Esophagus squamous epithelium (tissue), 4 donors: ENCODE data around the gene MPV17.

Experiments used
- POLR2A ChIP-seq, 4 donors: fragments of 450-650 bp; IDR thresholded peaks; one replicate each; pipeline ENCODE4 v1.6.1; 2017; ENCODE audit warnings: antibody characterized with exemption in 4 of 4, mild to moderate bottlenecking in 4 of 4, moderate library complexity in 3 of 4
- TF ChIP-seq, protein P1 (sequence below), 6 experiments: fragments of 450-650 bp in 4 of 6; fragments of 200-600 bp in 2 of 6; sonication (generic) in 2 of 6; IDR thresholded peaks; one replicate each; pipeline ENCODE4 v1.5.1; 2016 to 2019; ENCODE audit warnings: antibody characterized with exemption in 6 of 6, mild to moderate bottlenecking in 4 of 6, moderate library complexity in 4 of 6

DNA sequence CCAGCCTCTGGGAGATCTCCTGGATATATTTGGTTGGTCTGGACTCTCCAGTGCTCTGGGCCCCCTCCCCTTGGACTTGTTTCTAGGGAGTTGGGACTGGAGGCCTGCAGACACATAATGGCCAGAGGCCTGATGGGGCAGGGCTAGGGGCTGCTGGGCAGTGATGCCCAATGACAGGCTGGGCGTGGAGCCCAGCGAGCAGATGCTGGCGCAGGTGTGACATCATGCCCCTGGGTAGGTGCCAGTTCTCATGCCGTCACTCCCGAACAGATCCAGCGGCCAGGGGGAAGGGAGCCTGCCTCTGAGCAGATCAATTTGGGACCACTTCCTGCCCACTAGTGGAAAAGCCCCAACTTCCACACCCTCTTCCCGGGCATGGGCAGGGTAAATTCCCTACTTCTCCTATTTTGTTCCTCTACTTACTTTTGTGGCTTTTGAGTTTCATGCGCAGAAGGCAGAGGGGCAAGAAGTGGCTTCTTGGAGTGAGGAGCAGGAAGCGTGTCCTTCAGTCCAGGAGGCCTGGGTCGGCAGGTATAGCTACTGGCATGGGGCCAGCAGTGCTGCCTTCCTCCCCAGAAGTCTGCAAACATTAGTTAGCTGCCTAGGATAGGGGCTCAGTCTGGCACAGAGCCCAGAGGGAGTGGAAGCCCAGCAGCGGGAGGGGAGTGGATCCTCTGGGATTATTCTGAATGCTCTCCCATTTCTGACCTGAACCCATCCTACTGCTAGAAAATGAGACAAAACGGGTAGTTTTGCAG, 6.1 kb downstream of the MPV17 start:
- no peak for TF ChIP-seq POLR2A (IDR thresholded peaks at IDR 0.05)
- TF ChIP-seq, protein P1, sequence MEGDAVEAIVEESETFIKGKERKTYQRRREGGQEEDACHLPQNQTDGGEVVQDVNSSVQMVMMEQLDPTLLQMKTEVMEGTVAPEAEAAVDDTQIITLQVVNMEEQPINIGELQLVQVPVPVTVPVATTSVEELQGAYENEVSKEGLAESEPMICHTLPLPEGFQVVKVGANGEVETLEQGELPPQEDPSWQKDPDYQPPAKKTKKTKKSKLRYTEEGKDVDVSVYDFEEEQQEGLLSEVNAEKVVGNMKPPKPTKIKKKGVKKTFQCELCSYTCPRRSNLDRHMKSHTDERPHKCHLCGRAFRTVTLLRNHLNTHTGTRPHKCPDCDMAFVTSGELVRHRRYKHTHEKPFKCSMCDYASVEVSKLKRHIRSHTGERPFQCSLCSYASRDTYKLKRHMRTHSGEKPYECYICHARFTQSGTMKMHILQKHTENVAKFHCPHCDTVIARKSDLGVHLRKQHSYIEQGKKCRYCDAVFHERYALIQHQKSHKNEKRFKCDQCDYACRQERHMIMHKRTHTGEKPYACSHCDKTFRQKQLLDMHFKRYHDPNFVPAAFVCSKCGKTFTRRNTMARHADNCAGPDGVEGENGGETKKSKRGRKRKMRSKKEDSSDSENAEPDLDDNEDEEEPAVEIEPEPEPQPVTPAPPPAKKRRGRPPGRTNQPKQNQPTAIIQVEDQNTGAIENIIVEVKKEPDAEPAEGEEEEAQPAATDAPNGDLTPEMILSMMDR (IDR thresholded peaks at IDR 0.05): no peak
